ENCODE data around the gene MAGIX. TPM values are rescaled to one million over a fixed set of nuclear protein-coding genes. Genes with fewer than 3 reads are reported as not detected.
"Not testable (repeated sequence)": the region's sequence is repeated elsewhere in the genome, so short reads cannot be mapped to it uniquely, and the experiment has no call there.

MAGIX gene
- total RNA-seq, 1 experiment from 2014 or later = 1.9 TPM

DNA sequence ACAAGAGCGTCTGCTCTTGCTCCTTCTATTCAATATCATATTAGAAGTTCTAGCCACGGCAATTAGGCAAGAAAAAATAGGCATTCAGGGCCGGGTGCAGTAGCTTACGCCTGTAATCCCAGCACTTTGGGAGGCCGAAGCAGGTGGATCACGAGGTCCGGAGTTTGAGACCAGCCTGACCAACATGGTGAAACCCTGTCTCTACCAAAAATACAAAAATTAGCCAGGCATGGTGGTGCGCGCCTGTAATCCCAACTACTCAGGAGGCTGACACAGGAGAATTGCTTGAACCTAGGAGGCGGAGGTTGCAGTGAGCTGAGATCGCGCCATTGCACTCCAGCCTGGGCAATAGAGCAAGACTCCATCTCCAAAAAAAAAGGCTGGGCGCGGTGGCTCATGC is 13.3 kb upstream of the MAGIX start:
- not testable (repeated sequence) for H3K18ac ChIP-seq (ENCODE audit: insufficient read length, low read depth, low read length); H3K4me1 Mint-ChIP-seq; H3K23ac ChIP-seq (ENCODE audit: insufficient read length, low read depth, low read length); H4K20me1 ChIP-seq (ENCODE audit: control insufficient read depth, insufficient read depth, insufficient read length); H3K4ac ChIP-seq (ENCODE audit: low read depth, low read length); H2BK5ac ChIP-seq (ENCODE audit: insufficient read length, low read length); H3K9ac ChIP-seq (ENCODE audit: extremely low read depth, insufficient read length, low read length); H2AK5ac ChIP-seq (ENCODE audit: insufficient read length, low read length); H4K5ac ChIP-seq (ENCODE audit: insufficient read length, low read depth, low read length); H3K4me2 ChIP-seq (ENCODE audit: insufficient read depth, insufficient read length, low read length); H3K4me1 ChIP-seq (ENCODE audit: insufficient read depth, low read length); H3K27me3 ChIP-seq (ENCODE audit: insufficient read depth, low read length); H3K36me3 Mint-ChIP-seq (ENCODE audit: insufficient read depth in 1 of 3, low read depth in 3 of 3); H2BK12ac ChIP-seq (ENCODE audit: insufficient read length, low read depth, low read length); H3K56ac ChIP-seq (ENCODE audit: insufficient read length, low read depth, low read length); H3K79me1 ChIP-seq (ENCODE audit: insufficient read depth, low read depth, low read length, poor library complexity, severe bottlenecking); H3K14ac ChIP-seq (ENCODE audit: insufficient read depth, low read length); H4K8ac ChIP-seq (replicated peaks; ENCODE audit: insufficient read length, low read depth, low read length); H3K27ac Mint-ChIP-seq; H2BK120ac ChIP-seq (ENCODE audit: low read depth, low read length, poor library complexity, severe bottlenecking); H3K4me3 Mint-ChIP-seq; H3T11ph ChIP-seq (ENCODE audit: low read length); H3K27me3 Mint-ChIP-seq (ENCODE audit: low read depth); H2BK20ac ChIP-seq (ENCODE audit: low read depth, low read length, poor library complexity, severe bottlenecking); DNase-seq; H3K27ac ChIP-seq (ENCODE audit: insufficient read length, low read depth, low read length); H4K91ac ChIP-seq (ENCODE audit: insufficient read length, low read depth, low read length); H3K79me2 ChIP-seq (ENCODE audit: insufficient read depth, low read length); H2BK15ac ChIP-seq (ENCODE audit: low read depth, low read length); H3K23me2 ChIP-seq (ENCODE audit: insufficient read length, low read depth, low read length, poor library complexity, severe bottlenecking); H2AFZ ChIP-seq (ENCODE audit: low read length)
- no CpG with 5 or more reads among the region's 14 CpGs for WGBS (ENCODE audit: extremely low coverage, insufficient read length, low lambda C conversion rate)
- peaks cover 54 to 56% of the 10 kb centered on the region in 2 experiments for H3K9me3 Mint-ChIP-seq
- peaks cover 11% of the 10 kb centered on the region for H3K9me3 ChIP-seq (ENCODE audit: control insufficient read depth, low read depth, low read length)

All from H9 (cell line).